ENCODE results near the gene MEIKIN.

Gene MEIKIN

GRCh38 chr5:131773805-131774204 is 171.7 kb downstream of the MEIKIN start:
- in situ Hi-C loops (cut with HindIII; ENCODE audit: low sequenced_read_pairs), result no loop called here
- H3K4me3 ChIP-seq (ENCODE audit: low read depth, low read length), result no peak overlapping the region

GRCh38 chr5:131771692-131772091 is 173.8 kb downstream of the MEIKIN start:
- in situ Hi-C loops (cut with HindIII; ENCODE audit: low sequenced_read_pairs), result no loop called here
- DNase-seq (ENCODE audit: low read depth, low spot score), result no peak
- no peak for TF ChIP-seq CTCF (IDR thresholded peaks at IDR 0.05; ENCODE audit: low read depth, low read length)
- H3K4me3 ChIP-seq (ENCODE audit: low read depth, low read length), result no peak overlapping the region

More at GRCh38 chr5:131773805-131774204, 171.7 kb downstream of the MEIKIN start:
- no peak for TF ChIP-seq CTCF (IDR thresholded peaks at IDR 0.05; ENCODE audit: low read depth, low read length)
- DNase-seq (ENCODE audit: low read depth, low spot score), result no peak

GRCh38 chr5:131769961-131770360 is 175.5 kb downstream of the MEIKIN start:
- no peak overlapping the region for H3K4me3 ChIP-seq (ENCODE audit: low read depth, low read length)
- in situ Hi-C loops (cut with HindIII; ENCODE audit: low sequenced_read_pairs), result no loop called here
- no peak for TF ChIP-seq CTCF (IDR thresholded peaks at IDR 0.05; ENCODE audit: low read depth, low read length)
- no peak for DNase-seq (ENCODE audit: low read depth, low spot score)

- no peak for TF ChIP-seq CTCF (IDR thresholded peaks at IDR 0.05; ENCODE audit: low read depth, low read length)
- no peak for DNase-seq (ENCODE audit: low read depth, low spot score)
- in situ Hi-C loops (cut with HindIII; ENCODE audit: low sequenced_read_pairs), result no loop called here
Measured at GRCh38 chr5:131769336-131769735, 176.1 kb downstream of the MEIKIN start.

GRCh38 chr5:131767891-131768290 is 177.6 kb downstream of the MEIKIN start:
- H3K4me3 ChIP-seq (ENCODE audit: low read depth, low read length), result no peak overlapping the region
- in situ Hi-C loops (cut with HindIII; ENCODE audit: low sequenced_read_pairs), result no loop called here
- no peak for TF ChIP-seq CTCF (IDR thresholded peaks at IDR 0.05; ENCODE audit: low read depth, low read length)
- DNase-seq (ENCODE audit: low read depth, low spot score), result no peak

More at GRCh38 chr5:131769336-131769735, 176.1 kb downstream of the MEIKIN start:
- no peak overlapping the region for H3K4me3 ChIP-seq (ENCODE audit: low read depth, low read length)

- in situ Hi-C loops (cut with HindIII; ENCODE audit: low sequenced_read_pairs), result no loop called here
Measured at GRCh38 chr5:131766689-131767088, 178.8 kb downstream of the MEIKIN start.

More at GRCh38 chr5:131766689-131767088, 178.8 kb downstream of the MEIKIN start:
- TF ChIP-seq CTCF (IDR thresholded peaks at IDR 0.05; ENCODE audit: low read depth, low read length), result no peak
- no peak overlapping the region for H3K4me3 ChIP-seq (ENCODE audit: low read depth, low read length)
- DNase-seq (ENCODE audit: low read depth, low spot score), result no peak
